Endothelial cell of umbilical vein (primary cell): Measurements from ENCODE around the gene APOC4. TPM values are rescaled to one million over a fixed set of nuclear protein-coding genes. Genes with fewer than 3 reads are reported as not detected.

Experiments
- BruUV-seq: library from RNA; stranded (reverse); fragments of 400-500 nt; replicated peaks from 2 replicates; lab custom pipeline; 2021; lab: Mats Ljungman, UMichigan
- CTCF ChIA-PET: fragments of 300-600, 350-600 bp; sonication (Branson Sonifier 250); formaldehyde crosslinking; loops from one replicate; lab custom pipeline; 2021; ENCODE audit warnings: antibody characterized with exemption, inconsistent platforms; lab: Charles Lee
- POLR2A ChIA-PET: fragments of 300-600, 350-600 bp; sonication (Branson Sonifier 250); formaldehyde crosslinking; loops from one replicate; lab custom pipeline; 2021; ENCODE audit warnings: antibody characterized with exemption, inconsistent platforms; lab: Charles Lee
- DNase-seq: peaks from one replicate; pipeline ENCODE4 v3.0.0-alpha.2; 2011; ENCODE audit warnings: low read depth, low spot score
- FAIRE-seq: peaks from 2 replicates; lab custom pipeline; 2011; peaks lifted over from hg19 to GRCh38; lab: Jason Lieb, UNC
- H2AFZ ChIP-seq: 2 replicates; pipeline ENCODE4 v1.6.0; 2012; ENCODE audit warnings: low read depth, low read length, control low read depth, inconsistent platforms
- H3K27ac ChIP-seq: 2 replicates; pipeline ENCODE4 v1.5.1; 2011; ENCODE audit warnings: low read depth, mild to moderate bottlenecking, control low read depth, low read length, moderate library complexity; ENCODE audit not compliant: insufficient read depth
- H3K27me3 ChIP-seq, 2 experiments: 2 replicates each; pipeline versions ENCODE4 v1.6.0 to v1.6.1; 2011; ENCODE audit warnings: low read length in 2 of 2, mixed read lengths in 1 of 2; ENCODE audit not compliant: control insufficient read depth in 2 of 2, insufficient read depth in 2 of 2
- H3K36me3 ChIP-seq, 2 experiments: 2 replicates in 1 of 2; 3 replicates in 1 of 2; pipeline ENCODE4 v1.5.1; 2011; ENCODE audit warnings: low read length in 2 of 2, mild to moderate bottlenecking in 1 of 2, moderate library complexity in 1 of 2; ENCODE audit not compliant: control insufficient read depth in 2 of 2, insufficient read depth in 2 of 2; ENCODE audit errors: extremely low read depth in 1 of 2
- H3K4me1 ChIP-seq: 3 replicates; pipeline ENCODE4 v1.5.1; 2011; ENCODE audit warnings: mild to moderate bottlenecking, low read length; ENCODE audit not compliant: control insufficient read depth, insufficient read depth; ENCODE audit errors: extremely low read depth
- H3K4me2 ChIP-seq: 2 replicates; pipeline ENCODE4 v1.6.1; 2011; ENCODE audit warnings: low read length, control low read depth, mixed read lengths; ENCODE audit not compliant: insufficient read depth
- H3K4me3 ChIP-seq, 3 experiments: fragments of 200-600 bp in 1 of 3; sonication (generic), shearing (Covaris generic) in 1 of 3; replicated peaks in 1 of 3; 2 replicates each; pipeline ENCODE4 v1.5.1; 2011 to 2016; ENCODE audit warnings: control low read depth in 3 of 3, low read length in 3 of 3, mild to moderate bottlenecking in 2 of 3, inconsistent platforms in 1 of 3, low read depth in 1 of 3, moderate library complexity in 1 of 3; ENCODE audit not compliant: insufficient read depth in 1 of 3
- H3K79me2 ChIP-seq: 2 replicates; pipeline ENCODE4 v1.6.0; 2012; ENCODE audit warnings: low read length, inconsistent platforms; ENCODE audit not compliant: control insufficient read depth, insufficient read depth
- H3K9ac ChIP-seq: replicated peaks from 2 replicates; pipeline ENCODE3; 2011; ENCODE audit warnings: low read length, control low read depth; ENCODE audit not compliant: insufficient read depth; ENCODE audit errors: extremely low read depth
- H3K9me1 ChIP-seq: replicated peaks from 3 replicates; pipeline ENCODE4 v1.6.0; 2011; ENCODE audit warnings: mild to moderate bottlenecking, low read length; ENCODE audit not compliant: control insufficient read depth, insufficient read depth; ENCODE audit errors: extremely low read depth
- H3K9me3 ChIP-seq: replicated peaks from 2 replicates; pipeline ENCODE4 v1.5.1; 2012; ENCODE audit warnings: low read length, inconsistent platforms; ENCODE audit not compliant: control insufficient read depth, insufficient read depth
- H4K20me1 ChIP-seq: replicated peaks from 2 replicates; pipeline ENCODE3; 2011; ENCODE audit warnings: mild to moderate bottlenecking, low read length; ENCODE audit not compliant: control insufficient read depth, insufficient read depth; ENCODE audit errors: extremely low read depth
- EZH2 ChIP-seq: IDR thresholded peaks from 2 replicates; pipeline ENCODE4 v1.6.1; 2012; ENCODE audit warnings: borderline replicate concordance, low read depth, mild to moderate bottlenecking, moderate library complexity, low read length, inconsistent platforms; ENCODE audit not compliant: severe bottlenecking
- FOS ChIP-seq: IDR thresholded peaks from 2 replicates; pipeline ENCODE4 v1.6.1; 2011; ENCODE audit warnings: mild to moderate bottlenecking, low read length, moderate library complexity, borderline replicate concordance; ENCODE audit not compliant: insufficient read depth
- GATA2 ChIP-seq: IDR thresholded peaks from 2 replicates; pipeline ENCODE4 v1.7.0; 2011; ENCODE audit warnings: low read depth, mild to moderate bottlenecking, moderate library complexity, mixed read lengths, low read length; ENCODE audit not compliant: insufficient read length, insufficient read depth
- JUN ChIP-seq: IDR thresholded peaks from 2 replicates; pipeline ENCODE4 v1.6.1; 2011; ENCODE audit warnings: borderline replicate concordance, low read depth; ENCODE audit not compliant: insufficient read length, insufficient read depth
- MYC ChIP-seq: IDR thresholded peaks from one replicate; pipeline ENCODE4 v1.6.1; 2011; ENCODE audit warnings: mild to moderate bottlenecking, low read depth, low read length
- POLR2A ChIP-seq: IDR thresholded peaks from 2 replicates; pipeline ENCODE4 v1.6.1; 2012; ENCODE audit warnings: low read depth, mild to moderate bottlenecking, control low read depth, low read length
- POLR2AphosphoS5 ChIP-seq: IDR thresholded peaks from 2 replicates; pipeline ENCODE4 v1.6.1; 2012; ENCODE audit warnings: low read depth, mild to moderate bottlenecking, control low read depth, low read length, moderate library complexity; ENCODE audit not compliant: insufficient read depth
- dilution Hi-C: fragments of 300-500 bp; cut with MboI; formaldehyde crosslinking; loops from one replicate; pipeline ENCODE4 v1.15.0; 2019; ENCODE audit warnings: low sequenced_read_pairs; ENCODE audit not compliant: extremely low pct_ligation_motif_present
- intact Hi-C: fragments of 100-400 bp; cut with micrococcal nuclease; formaldehyde crosslinking; loops from one replicate; pipeline ENCODE4 v1.10.0; 2022
- polyA plus RNA-seq, 4 experiments: library from polyadenylated mRNA; depleted of rRNA in 3 of 4; stranded (reverse) in 3 of 4; unstranded in 1 of 4; fragments of >200 nt; gene quantifications; 2 replicates each; pipeline versions ENCODE4 v1.2.1 to v1.2.3, GENCODE V29; 2011 to 2012; ENCODE audit warnings: missing spikeins in 1 of 4
- total RNA-seq: library from RNA; stranded (reverse); gene quantifications from 2 replicates; pipeline ENCODE4 v1.2.3, GENCODE V29; 2021
- TF ChIP-seq, protein P1 (sequence below), 2 donors: IDR thresholded peaks; 1 replicate in 1 of 2; 2 replicates in 1 of 2; pipeline ENCODE4 v1.5.1; 2011; ENCODE audit warnings: low read length in 2 of 2, mild to moderate bottlenecking in 2 of 2, moderate library complexity in 2 of 2, control low read depth in 1 of 2, inconsistent platforms in 1 of 2, low read depth in 1 of 2; ENCODE audit not compliant: insufficient read depth in 1 of 2; ENCODE audit errors: extremely low read depth in 1 of 2
- TF ChIP-seq, protein P2 (sequence below): IDR thresholded peaks from 2 replicates; pipeline ENCODE4 v1.6.1; 2011; ENCODE audit not compliant: insufficient read depth, insufficient read length

APOC4 gene
- total and polyA plus RNA-seq, 2 donors (not counting 3 experiments of a cell fraction or from before 2014, with no cell fraction given), result not detected

DNA sequence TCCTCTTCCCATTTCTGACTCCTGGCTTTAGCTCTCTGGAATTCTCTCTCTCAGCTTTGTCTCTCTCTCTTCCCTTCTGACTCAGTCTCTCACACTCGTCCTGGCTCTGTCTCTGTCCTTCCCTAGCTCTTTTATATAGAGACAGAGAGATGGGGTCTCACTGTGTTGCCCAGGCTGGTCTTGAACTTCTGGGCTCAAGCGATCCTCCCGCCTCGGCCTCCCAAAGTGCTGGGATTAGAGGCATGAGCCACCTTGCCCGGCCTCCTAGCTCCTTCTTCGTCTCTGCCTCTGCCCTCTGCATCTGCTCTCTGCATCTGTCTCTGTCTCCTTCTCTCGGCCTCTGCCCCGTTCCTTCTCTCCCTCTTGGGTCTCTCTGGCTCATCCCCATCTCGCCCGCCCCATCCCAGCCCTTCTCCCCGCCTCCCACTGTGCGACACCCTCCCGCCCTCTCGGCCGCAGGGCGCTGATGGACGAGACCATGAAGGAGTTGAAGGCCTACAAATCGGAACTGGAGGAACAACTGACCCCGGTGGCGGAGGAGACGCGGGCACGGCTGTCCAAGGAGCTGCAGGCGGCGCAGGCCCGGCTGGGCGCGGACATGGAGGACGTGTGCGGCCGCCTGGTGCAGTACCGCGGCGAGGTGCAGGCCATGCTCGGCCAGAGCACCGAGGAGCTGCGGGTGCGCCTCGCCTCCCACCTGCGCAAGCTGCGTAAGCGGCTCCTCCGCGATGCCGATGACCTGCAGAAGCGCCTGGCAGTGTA is 33.8 kb upstream of the APOC4 start:
- Histone ChIP-seq H3K9ac (no peak overlapping the region), H3K4me1 (peaks cover 9% of the 10 kb centered on the region), H3K27ac (no peak overlapping the region), H3K36me3 (no peaks in the 10 kb centered on the region), H3K9me1 (no peaks in the 10 kb centered on the region), H3K27me3 (peaks cover 9 to 11% of the 10 kb centered on the region in 2 experiments), H3K4me3 (no peak overlapping the region), H4K20me1 (no peaks in the 10 kb centered on the region), H3K4me2 (no peak overlapping the region), H2AFZ (no peak overlapping the region), H3K79me2 (no peaks in the 10 kb centered on the region), H3K9me3 (no peaks in the 10 kb centered on the region)
- CTCF ChIA-PET, result interaction anchor here (1.8 kb wide), 1 partner anchor 44 kb away, joined by 7 read pairs; no protein-coding TSS in a partner anchor
- POLR2A ChIA-PET, result interaction anchor here (0.6 kb wide), 1 partner anchor 758 kb away, joined by 5 read pairs; no protein-coding TSS in a partner anchor
- no peak for FAIRE-seq
- BruUV-seq, result no TSS peak
- DNase-seq, result no peak
- TF ChIP-seq MYC (no peak), GATA2 (no peak), FOS (no peak), POLR2AphosphoS5 (no peak), EZH2 (no peak), JUN (no peak), POLR2A (no peak)
- TF ChIP-seq, protein P1, sequence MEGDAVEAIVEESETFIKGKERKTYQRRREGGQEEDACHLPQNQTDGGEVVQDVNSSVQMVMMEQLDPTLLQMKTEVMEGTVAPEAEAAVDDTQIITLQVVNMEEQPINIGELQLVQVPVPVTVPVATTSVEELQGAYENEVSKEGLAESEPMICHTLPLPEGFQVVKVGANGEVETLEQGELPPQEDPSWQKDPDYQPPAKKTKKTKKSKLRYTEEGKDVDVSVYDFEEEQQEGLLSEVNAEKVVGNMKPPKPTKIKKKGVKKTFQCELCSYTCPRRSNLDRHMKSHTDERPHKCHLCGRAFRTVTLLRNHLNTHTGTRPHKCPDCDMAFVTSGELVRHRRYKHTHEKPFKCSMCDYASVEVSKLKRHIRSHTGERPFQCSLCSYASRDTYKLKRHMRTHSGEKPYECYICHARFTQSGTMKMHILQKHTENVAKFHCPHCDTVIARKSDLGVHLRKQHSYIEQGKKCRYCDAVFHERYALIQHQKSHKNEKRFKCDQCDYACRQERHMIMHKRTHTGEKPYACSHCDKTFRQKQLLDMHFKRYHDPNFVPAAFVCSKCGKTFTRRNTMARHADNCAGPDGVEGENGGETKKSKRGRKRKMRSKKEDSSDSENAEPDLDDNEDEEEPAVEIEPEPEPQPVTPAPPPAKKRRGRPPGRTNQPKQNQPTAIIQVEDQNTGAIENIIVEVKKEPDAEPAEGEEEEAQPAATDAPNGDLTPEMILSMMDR (IDR thresholded peaks at IDR 0.05; ENCODE audit: extremely low read depth in 1 of 2, insufficient read depth in 1 of 2, low read depth in 1 of 2, low read length in 2 of 2), result no peak
- TF ChIP-seq, protein P2, sequence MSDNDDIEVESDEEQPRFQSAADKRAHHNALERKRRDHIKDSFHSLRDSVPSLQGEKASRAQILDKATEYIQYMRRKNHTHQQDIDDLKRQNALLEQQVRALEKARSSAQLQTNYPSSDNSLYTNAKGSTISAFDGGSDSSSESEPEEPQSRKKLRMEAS, result no peak
- intact Hi-C loops, result no loop called here
- dilution Hi-C loops, result no loop called here
